ENCODE results near the gene MLLT11.

GRCh38 chr1:151061704-151062103 is 1.5 kb downstream of the MLLT11 start:
- TF ChIP-seq ZBTB21 (CRISPR knock-in tag; IDR thresholded peaks at IDR 0.05; ENCODE audit: borderline replicate concordance) (no peak), ZNF138 (CRISPR knock-in tag; conservative IDR thresholded peaks at IDR 0.05) (no peak), CTCF (IDR thresholded peaks at IDR 0.05) (no peak), AR (CRISPR knock-in tag; IDR thresholded peaks at IDR 0.05) (no peak), PREB (CRISPR knock-in tag; IDR thresholded peaks at IDR 0.05; ENCODE audit: borderline replicate concordance) (no peak)

Data from WTC11 (cell line).